WERI-Rb-1 (cell line): ENCODE data around the gene LRRIQ1.

Source experiments
- DNase-seq: peaks from one replicate; pipeline ENCODE4 v3.0.0-alpha.2; 2020
- H3K27ac ChIP-seq: fragments of 250-450 bp; sonication (Bioruptor Pico); 2 replicates; pipeline ENCODE4 v1.5.1; 2020; ENCODE audit warnings: mild to moderate bottlenecking, moderate library complexity
- H3K27me3 ChIP-seq: fragments of 250-450 bp; sonication (Bioruptor Pico); 2 replicates; pipeline ENCODE4 v1.5.1; 2021; ENCODE audit warnings: mild to moderate bottlenecking, low read depth, moderate library complexity; ENCODE audit not compliant: insufficient read depth, severe bottlenecking
- H3K36me3 ChIP-seq: fragments of 250-450 bp; sonication (Bioruptor Pico); 2 replicates; pipeline ENCODE4 v1.5.1; 2020; ENCODE audit warnings: mild to moderate bottlenecking, moderate library complexity
- H3K4me3 ChIP-seq: 2 replicates; pipeline ENCODE4 v1.5.1; 2011; ENCODE audit warnings: low read depth, mild to moderate bottlenecking, control low read depth, low read length
- H3K9me3 ChIP-seq: fragments of 250-450 bp; sonication (Bioruptor Pico); 2 replicates; pipeline ENCODE4 v1.5.1; 2021; ENCODE audit warnings: mild to moderate bottlenecking, moderate library complexity; ENCODE audit not compliant: severe bottlenecking
- TF ChIP-seq, protein P1 (sequence below): IDR thresholded peaks from 2 replicates; pipeline ENCODE4 v1.5.1; 2011; ENCODE audit warnings: low read depth, mild to moderate bottlenecking, control low read depth, inconsistent platforms, low read length

The LRRIQ1 gene

DNA sequence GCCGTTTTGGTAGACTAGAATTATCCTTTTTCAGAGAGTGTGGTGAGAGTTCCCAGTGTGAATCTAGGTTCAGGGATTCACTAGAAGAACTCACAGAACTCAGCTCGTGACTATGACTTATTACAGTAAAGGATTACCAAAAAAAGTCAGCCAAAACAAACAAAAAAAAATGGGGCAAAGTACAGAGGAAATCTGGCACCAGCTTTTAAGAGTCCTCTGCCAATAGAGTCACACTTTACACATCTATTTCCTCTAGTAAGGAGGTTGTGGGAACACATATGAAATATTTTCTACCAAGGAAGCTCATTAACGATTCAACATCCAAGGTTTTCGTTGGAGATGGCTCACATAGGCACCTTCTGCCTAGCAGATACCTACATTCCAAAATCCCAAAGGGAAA lies 28.3 kb upstream of the LRRIQ1 start:
- H3K9me3 ChIP-seq = no peaks in the 10 kb centered on the region
- TF ChIP-seq, protein P1, sequence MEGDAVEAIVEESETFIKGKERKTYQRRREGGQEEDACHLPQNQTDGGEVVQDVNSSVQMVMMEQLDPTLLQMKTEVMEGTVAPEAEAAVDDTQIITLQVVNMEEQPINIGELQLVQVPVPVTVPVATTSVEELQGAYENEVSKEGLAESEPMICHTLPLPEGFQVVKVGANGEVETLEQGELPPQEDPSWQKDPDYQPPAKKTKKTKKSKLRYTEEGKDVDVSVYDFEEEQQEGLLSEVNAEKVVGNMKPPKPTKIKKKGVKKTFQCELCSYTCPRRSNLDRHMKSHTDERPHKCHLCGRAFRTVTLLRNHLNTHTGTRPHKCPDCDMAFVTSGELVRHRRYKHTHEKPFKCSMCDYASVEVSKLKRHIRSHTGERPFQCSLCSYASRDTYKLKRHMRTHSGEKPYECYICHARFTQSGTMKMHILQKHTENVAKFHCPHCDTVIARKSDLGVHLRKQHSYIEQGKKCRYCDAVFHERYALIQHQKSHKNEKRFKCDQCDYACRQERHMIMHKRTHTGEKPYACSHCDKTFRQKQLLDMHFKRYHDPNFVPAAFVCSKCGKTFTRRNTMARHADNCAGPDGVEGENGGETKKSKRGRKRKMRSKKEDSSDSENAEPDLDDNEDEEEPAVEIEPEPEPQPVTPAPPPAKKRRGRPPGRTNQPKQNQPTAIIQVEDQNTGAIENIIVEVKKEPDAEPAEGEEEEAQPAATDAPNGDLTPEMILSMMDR = no peak
- no peak for DNase-seq
- H3K4me3 ChIP-seq = no peak overlapping the region
- H3K27ac ChIP-seq = no peak overlapping the region
- no peaks in the 10 kb centered on the region for H3K27me3 ChIP-seq
- no peaks in the 10 kb centered on the region for H3K36me3 ChIP-seq

DNA sequence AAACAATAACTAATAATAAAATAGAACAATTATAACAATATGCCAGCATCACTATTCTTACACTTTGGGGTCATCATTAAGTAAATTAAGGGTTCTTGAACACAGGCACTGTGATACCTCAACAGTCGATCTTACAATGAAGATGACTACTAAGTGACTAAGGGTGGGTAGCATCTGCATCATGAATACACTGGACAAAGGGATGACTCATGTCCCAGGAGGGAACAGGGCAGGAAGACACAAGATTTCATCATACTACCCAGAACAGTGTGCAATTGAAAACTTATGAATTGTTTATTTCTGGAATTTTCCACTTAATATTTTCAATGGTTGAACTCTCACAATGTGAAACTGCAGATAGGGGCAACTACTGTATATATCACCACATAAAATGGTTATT lies 19.7 kb upstream of the LRRIQ1 start:
- no peak for DNase-seq
- Histone ChIP-seq H3K9me3 (no peaks in the 10 kb centered on the region), H3K27ac (no peak overlapping the region), H3K4me3 (no peak overlapping the region), H3K27me3 (no peaks in the 10 kb centered on the region), H3K36me3 (no peaks in the 10 kb centered on the region)
- TF ChIP-seq, protein P1 = no peak

DNA sequence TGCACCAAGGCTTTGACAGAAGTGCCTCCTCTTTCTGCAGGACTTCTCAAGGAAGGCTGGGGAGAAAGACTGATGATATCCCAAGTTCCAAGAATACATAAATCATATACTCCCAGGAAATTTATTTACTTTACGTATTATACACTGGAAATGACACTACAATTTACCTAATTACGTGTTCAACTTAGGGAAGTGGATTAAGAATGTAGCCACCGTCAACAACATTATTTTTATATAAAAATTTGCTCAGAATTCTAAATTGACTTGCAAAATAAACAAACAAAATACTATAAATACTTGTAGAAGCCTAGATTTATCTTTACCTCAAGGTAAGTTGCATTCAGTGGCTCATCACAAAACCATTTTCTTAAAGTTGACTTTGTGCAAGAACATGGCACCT lies 19.0 kb upstream of the LRRIQ1 start:
- Histone ChIP-seq H3K4me3 (no peak overlapping the region), H3K27me3 (no peaks in the 10 kb centered on the region), H3K9me3 (no peaks in the 10 kb centered on the region), H3K36me3 (no peaks in the 10 kb centered on the region), H3K27ac (no peak overlapping the region)
- no peak for DNase-seq
- TF ChIP-seq, protein P1 = no peak

DNA sequence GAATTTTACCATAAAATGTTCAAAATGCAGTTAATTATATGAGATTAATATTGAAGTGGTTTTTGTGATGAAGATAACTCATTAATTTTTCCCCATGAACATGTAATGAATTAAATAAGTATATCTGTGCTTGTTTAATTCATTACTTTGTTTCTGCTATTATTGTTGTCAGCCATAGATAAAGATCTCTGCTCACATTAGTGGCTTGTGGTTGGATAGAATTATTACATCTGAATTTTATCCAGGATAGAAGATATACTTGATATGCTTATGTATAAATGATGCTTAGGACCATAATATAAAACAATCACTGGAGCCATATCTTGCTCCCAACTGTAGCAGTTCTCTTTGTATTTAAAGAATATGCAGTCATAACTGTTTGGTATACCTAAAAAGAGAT lies 18.5 kb upstream of the LRRIQ1 start:
- H3K27ac ChIP-seq = no peak overlapping the region
- H3K27me3 ChIP-seq = no peaks in the 10 kb centered on the region
- no peak overlapping the region for H3K4me3 ChIP-seq
- DNase-seq = no peak
- H3K9me3 ChIP-seq = no peaks in the 10 kb centered on the region
- no peaks in the 10 kb centered on the region for H3K36me3 ChIP-seq
- TF ChIP-seq, protein P1 = no peak

DNA sequence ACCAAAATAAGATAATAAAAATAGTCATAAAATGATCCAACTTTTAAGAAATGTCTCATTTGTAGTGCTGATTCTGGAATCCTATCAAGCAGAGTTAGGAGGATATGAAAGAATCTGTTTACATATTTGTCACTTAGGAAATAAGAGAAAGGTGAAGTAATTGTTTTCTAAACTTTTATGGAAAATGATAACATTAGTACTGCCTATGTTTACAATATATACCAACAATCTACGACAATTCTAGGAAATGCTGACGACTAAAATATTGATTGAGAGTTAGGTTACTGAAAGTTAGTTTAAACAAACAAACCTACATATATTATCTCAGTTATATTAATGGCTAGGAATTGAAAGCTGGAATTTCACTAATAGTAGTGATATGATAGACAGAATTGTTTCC lies 18.1 kb upstream of the LRRIQ1 start:
- no peaks in the 10 kb centered on the region for H3K9me3 ChIP-seq
- H3K4me3 ChIP-seq = no peak overlapping the region
- H3K27ac ChIP-seq = no peak overlapping the region
- no peaks in the 10 kb centered on the region for H3K36me3 ChIP-seq
- DNase-seq = no peak
- TF ChIP-seq, protein P1 = no peak
- H3K27me3 ChIP-seq = no peaks in the 10 kb centered on the region

DNA sequence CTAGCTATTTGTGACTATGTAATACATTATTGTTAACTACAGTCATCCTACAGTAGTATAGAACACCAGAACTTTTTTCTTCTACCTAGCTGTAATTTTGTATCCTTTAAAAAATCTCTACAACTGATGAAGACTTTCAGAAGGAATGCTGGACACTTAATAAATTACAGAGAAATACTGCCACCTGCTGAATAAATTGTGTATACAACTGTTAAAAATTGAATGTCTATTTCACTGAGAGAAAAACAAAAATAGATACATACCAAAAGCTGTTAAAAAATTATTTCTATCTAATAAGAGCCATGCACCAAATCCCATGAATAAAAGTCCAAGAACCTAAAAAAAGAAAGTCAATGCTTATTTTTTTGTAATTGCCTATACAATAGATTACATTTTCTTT lies 6.7 kb upstream of the LRRIQ1 start:
- no peaks in the 10 kb centered on the region for H3K27me3 ChIP-seq
- TF ChIP-seq, protein P1 = no peak

More for the DNA sequence above, 6.7 kb upstream of the LRRIQ1 start:
- Histone ChIP-seq H3K4me3 (no peak overlapping the region), H3K9me3 (no peaks in the 10 kb centered on the region), H3K27ac (no peak overlapping the region), H3K36me3 (no peaks in the 10 kb centered on the region)
- DNase-seq = no peak
